HL-60 (cell line): ENCODE data around the gene OGFOD3.

Source experiments
- CTCF ChIP-seq: IDR thresholded peaks from one replicate; pipeline ENCODE4 v1.5.1; 2011; ENCODE audit warnings: low read length, control low read depth, inconsistent platforms; ENCODE audit not compliant: insufficient read depth
- GABPA ChIP-seq: IDR thresholded peaks from 2 replicates; pipeline ENCODE4 v1.6.1; 2012; ENCODE audit warnings: low read depth
- POLR2AphosphoS5 ChIP-seq: IDR thresholded peaks from 2 replicates; pipeline ENCODE4 v1.6.1; 2012; ENCODE audit warnings: low read depth
- REST ChIP-seq: IDR thresholded peaks from 2 replicates; pipeline ENCODE4 v1.6.1; 2012; ENCODE audit warnings: low read depth; ENCODE audit not compliant: insufficient replicate concordance

- TF ChIP-seq CTCF (no peak), REST (no peak), POLR2AphosphoS5 (no peak), GABPA (no peak)
Measured at GRCh38 chr17:82399601-82400101, 18.7 kb downstream of the OGFOD3 start.
